Pancreas (tissue), 10 donors: Measurements from ENCODE around the gene ACKR1. TPM values are rescaled to one million over a fixed set of nuclear protein-coding genes. Genes with fewer than 3 reads are reported as not detected.

ENCODE experiments used
- ATAC-seq, 4 donors: fragments of 200-7000 bp; cut with Tn5 transposase; one replicate each; pipeline versions ENCODE4 v1.8.0 to v1.9.1; 2020; ENCODE audit warnings: mild to moderate bottlenecking in 4 of 4, moderate library complexity in 4 of 4
- DNase-seq, 6 donors: peaks; one replicate each; pipeline ENCODE4 v3.0.0-alpha.2; 2020
- FAIRE-seq: peaks from 2 replicates; lab custom pipeline; 2012; peaks lifted over from hg19 to GRCh38; lab: Jason Lieb, UNC
- H3K27ac ChIP-seq, 4 donors: fragments of 200-600 bp; sonication (generic); 1 replicate in 3 of 4; 2 replicates in 1 of 4; pipeline versions ENCODE4 v1.5.0 to v1.8.0; 2020
- H3K27me3 ChIP-seq, 4 donors: fragments of 200-600 bp; one replicate each; pipeline ENCODE4 v1.8.0; 2021
- H3K36me3 ChIP-seq, 3 donors: fragments of 200-600 bp; sonication (generic) in 1 of 3; one replicate each; pipeline versions ENCODE4 v1.5.0 to v1.8.0; 2020 to 2021
- H3K4me1 ChIP-seq, 3 donors: fragments of 200-600 bp; one replicate each; pipeline ENCODE4 v1.8.0; 2021
- H3K4me3 ChIP-seq, 4 donors: fragments of 200-600 bp; sonication (generic) in 2 of 4; one replicate each; pipeline versions ENCODE4 v1.5.0 to v1.8.0; 2020 to 2021
- H3K9me3 ChIP-seq, 4 donors: fragments of 200-600 bp; one replicate each; pipeline ENCODE4 v1.8.0; 2021
- WGBS, 2 donors: extraction: QIAGEN DNeasy Blood & Tissue Kit; methylation state at CpG; one replicate each; pipeline ENCODE4 v1.1.7; 2013; 5-methylcytosine and 5-hydroxymethylcytosine counted together
- intact Hi-C, 3 donors: fragments of 100-400 bp; cut with DNase I; formaldehyde crosslinking; loops; one replicate each; pipeline versions ENCODE4 v1.11.1 to v1.14.2; 2022
- polyA plus RNA-seq, 2 donors: library from polyadenylated mRNA; stranded (reverse); fragments of 200-250 nt; gene quantifications; one replicate each; pipeline ENCODE4 v1.2.3, GENCODE V29; 2013
- total RNA-seq, 6 donors: library from RNA; stranded (reverse); fragmentation: NEBNext Ultra II Directional in 4 of 6; extraction: Animal tissue kit (Norgen Biotek cat#: 25700) in 4 of 6; gene quantifications; one replicate each; pipeline versions ENCODE4 v1.2.1 to v1.2.4, GENCODE V29; 2021 to 2023
- TF ChIP-seq, protein P1 (sequence below), 4 donors: fragments of 200-600 bp; sonication (generic) in 3 of 4; IDR thresholded peaks; one replicate each; pipeline versions ENCODE4 v1.5.0 to v1.8.0; 2021; ENCODE audit warnings: antibody characterized with exemption in 4 of 4
- donor health status: healthy with polysubstance abuse.
- donor health status: DM: no; HTN: no; CAD: no; lungs with moderate emphysema.
- donor health status: DM: no; HTN: no; CAD: no.
- donor health status: control.
- donor health status: control.
- donor health status: Bipolar disorder and iron deficiency.
- donor health status: DM: yes; HTN: yes; CAD: no.
- donor health status: DM: no; HTN: no; CAD: no.
- donor health status: DM: no; HTN: no; CAD: no.
- donor health status: DM: yes; HTN: yes; CAD: no.

The ACKR1 gene
- total and polyA plus RNA-seq, 8 donors, result 4.1 to 27.0 (median 10.8) TPM

DNA sequence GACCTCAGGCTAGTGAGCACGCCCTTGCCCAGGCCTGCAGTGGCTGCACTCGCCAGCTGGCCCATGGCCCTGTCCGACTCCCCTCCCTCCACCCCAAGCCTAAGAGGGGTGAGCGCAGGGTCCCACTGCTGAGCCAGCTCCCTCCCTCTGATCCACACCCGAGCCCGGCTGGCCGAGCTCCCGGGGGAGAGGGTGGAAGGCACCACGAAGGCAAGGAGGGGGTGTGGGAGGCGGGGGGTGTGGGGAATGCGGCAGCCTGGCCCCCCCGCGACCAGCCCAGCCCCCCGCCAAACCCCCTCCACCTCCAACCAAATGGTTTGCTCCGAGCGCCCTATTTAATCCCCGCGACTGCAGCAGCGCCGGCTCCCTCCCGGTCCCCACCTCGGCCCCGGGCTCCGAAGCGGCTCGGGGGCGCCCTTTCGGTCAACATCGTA, 33.4 kb upstream of the ACKR1 start, which contains the start of gene CADM3:
TSS of gene CADM3 (plus strand) at position 362 of the 434 bp plus-strand sequence. CDS start 151 bp downstream, outside the sequence.
- H3K9me3 ChIP-seq, result no peaks in the 10 kb centered on the region
- TF ChIP-seq, protein P1, sequence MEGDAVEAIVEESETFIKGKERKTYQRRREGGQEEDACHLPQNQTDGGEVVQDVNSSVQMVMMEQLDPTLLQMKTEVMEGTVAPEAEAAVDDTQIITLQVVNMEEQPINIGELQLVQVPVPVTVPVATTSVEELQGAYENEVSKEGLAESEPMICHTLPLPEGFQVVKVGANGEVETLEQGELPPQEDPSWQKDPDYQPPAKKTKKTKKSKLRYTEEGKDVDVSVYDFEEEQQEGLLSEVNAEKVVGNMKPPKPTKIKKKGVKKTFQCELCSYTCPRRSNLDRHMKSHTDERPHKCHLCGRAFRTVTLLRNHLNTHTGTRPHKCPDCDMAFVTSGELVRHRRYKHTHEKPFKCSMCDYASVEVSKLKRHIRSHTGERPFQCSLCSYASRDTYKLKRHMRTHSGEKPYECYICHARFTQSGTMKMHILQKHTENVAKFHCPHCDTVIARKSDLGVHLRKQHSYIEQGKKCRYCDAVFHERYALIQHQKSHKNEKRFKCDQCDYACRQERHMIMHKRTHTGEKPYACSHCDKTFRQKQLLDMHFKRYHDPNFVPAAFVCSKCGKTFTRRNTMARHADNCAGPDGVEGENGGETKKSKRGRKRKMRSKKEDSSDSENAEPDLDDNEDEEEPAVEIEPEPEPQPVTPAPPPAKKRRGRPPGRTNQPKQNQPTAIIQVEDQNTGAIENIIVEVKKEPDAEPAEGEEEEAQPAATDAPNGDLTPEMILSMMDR (IDR thresholded peaks at IDR 0.05), result no peak
- H3K4me1 ChIP-seq, result no peaks in the 10 kb centered on the region
- ATAC-seq, result no peak
- intact Hi-C loops, result no loop called here
- no peak for FAIRE-seq
- 4% methylated on average over 10 to 29 of the region's 29 CpGs for WGBS, 2 donors
- DNase-seq, result peak in 2 of 6 donors; percentile 54 to 58
- no peaks in the 10 kb centered on the region for H3K36me3 ChIP-seq
- no peak within 1 kb of the TSS for H3K27ac ChIP-seq
- peak within 1 kb of the TSS in 1 of 4 donors; percentile 14 for H3K4me3 ChIP-seq
- H3K27me3 ChIP-seq, result peaks cover 0 to 6% (median 0%) of the 10 kb centered on the region in 4 donors

DNA sequence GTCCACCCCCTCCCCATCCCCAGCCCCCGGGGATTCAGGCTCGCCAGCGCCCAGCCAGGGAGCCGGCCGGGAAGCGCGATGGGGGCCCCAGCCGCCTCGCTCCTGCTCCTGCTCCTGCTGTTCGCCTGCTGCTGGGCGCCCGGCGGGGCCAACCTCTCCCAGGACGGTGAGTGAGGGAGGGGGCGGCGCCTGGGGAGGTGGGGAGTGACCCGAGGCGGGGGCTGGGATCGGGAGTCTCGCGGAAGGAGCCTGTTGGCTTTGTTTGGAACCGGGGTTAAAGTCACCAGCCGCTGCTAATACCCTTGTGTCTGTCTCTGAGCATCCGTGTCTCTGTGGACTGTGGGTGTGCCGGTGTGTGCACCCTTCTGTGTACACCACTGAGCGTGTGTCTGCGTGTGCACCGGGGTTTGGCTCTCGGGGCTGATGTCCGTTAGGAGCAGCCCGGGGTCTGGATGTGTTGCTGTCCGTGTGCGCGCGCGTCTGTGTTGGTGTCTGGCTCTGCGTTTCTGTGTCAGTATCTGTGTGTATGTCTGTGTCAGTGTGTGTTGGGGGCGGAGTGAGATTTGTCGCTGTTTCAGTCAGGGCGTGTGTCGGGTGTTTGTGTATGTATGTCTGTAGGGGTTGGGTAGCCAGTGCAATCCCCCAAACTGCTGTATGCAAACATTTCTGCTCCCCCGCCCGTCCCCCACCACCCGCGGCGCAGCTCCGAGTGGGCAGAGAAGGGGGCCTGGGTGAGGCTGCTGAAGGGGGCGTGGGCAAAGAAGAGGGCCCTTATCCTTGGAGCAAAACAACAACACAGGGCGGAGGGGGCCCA, 32.8 kb upstream of the ACKR1 start:
- Histone ChIP-seq H3K4me1 (no peaks in the 10 kb centered on the region), H3K4me3 (peak overlapping the region in 1 of 4 donors; percentile 14), H3K9me3 (no peaks in the 10 kb centered on the region), H3K27ac (no peak overlapping the region), H3K27me3 (peaks cover 0 to 6% (median 0%) of the 10 kb centered on the region in 4 donors), H3K36me3 (no peaks in the 10 kb centered on the region)
- TF ChIP-seq, protein P1 (IDR thresholded peaks at IDR 0.05), result no peak
- no peak for FAIRE-seq
- 1% methylated on average over 32 to 49 of the region's 49 CpGs for WGBS, 2 donors
- peak in 2 of 6 donors; percentile 60 to 72 for DNase-seq
- peak in 2 of 4 donors; percentile 14 to 35 for ATAC-seq
- intact Hi-C loops, result no loop called here

DNA sequence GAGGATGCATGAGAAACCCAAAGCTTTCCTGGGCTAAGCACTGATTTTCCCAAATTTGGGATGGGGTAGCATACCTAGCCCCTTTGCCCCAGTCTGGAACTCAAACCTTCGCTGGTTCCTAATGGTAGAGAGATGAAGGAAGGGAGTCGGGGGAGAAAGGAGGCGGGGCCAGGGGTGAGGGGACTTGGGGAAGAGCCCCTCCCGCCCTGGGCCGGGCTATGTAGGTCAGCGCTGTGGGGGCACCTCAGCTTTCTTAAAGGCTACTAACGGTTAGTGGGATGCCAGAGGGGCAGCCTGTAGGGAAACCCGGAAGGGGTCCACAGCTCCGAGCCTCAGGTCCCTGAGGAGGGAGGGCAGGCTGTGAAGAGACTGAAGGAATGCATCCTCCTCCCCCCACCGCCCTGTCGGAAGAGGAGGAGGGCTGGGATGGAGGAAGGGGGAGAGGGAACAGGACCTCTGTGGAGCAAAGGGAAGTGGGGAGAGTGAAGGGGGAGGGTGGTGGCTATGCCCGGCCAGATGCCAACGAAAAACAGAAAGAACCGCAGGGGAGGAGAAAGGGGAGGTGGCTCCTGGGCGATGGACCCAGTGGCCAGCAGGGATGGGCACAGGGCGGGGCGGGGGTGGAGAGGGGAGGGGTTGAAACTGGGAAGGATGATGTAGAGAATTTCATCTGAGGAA, 31.9 kb upstream of the ACKR1 start:
- TF ChIP-seq, protein P1 (IDR thresholded peaks at IDR 0.05), result no peak
- ATAC-seq (peak in 1 of 4 donors; percentile 26), FAIRE-seq (no peak), DNase-seq (peak in 1 of 6 donors; percentile 38)
- Histone ChIP-seq H3K4me3 (no peak overlapping the region), H3K9me3 (no peaks in the 10 kb centered on the region), H3K36me3 (no peaks in the 10 kb centered on the region), H3K27ac (no peak overlapping the region), H3K27me3 (peaks cover 0 to 6% (median 0%) of the 10 kb centered on the region in 4 donors), H3K4me1 (no peaks in the 10 kb centered on the region)
- intact Hi-C loops, result no loop called here
- WGBS, 2 donors, result 3 to 5% methylated on average over 16 to 17 of the region's 17 CpGs

DNA sequence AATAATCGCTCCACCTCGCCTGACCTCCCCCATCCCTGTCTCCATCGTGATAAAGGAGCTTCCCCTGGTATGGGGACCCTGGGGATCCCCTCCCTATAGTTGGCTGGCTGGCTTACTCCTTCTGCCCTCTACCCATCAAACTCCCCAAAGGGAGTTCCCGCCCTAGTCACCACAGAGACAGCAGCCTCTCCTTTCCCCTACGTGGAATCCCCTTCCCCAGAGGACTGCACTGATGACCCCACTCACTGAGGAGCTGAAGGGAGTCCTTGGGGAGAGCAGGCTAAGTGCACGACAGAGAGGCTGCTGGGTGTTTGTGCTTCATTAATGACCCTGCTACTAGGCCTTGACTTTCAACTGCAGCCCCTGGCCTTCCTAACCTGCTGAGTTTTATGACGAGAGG, 31.4 kb upstream of the ACKR1 start:
- intact Hi-C loops, result no loop called here
- no peaks in the 10 kb centered on the region for H3K36me3 ChIP-seq
- no peak overlapping the region for H3K27ac ChIP-seq
- WGBS, 2 donors, result 28% methylated on average over 7 of the region's 7 CpGs
- TF ChIP-seq, protein P1 (IDR thresholded peaks at IDR 0.05), result no peak
- H3K9me3 ChIP-seq, result no peaks in the 10 kb centered on the region
- H3K4me3 ChIP-seq, result no peak overlapping the region
- no peak for ATAC-seq
- no peak for DNase-seq
- H3K27me3 ChIP-seq, result peaks cover 0 to 6% (median 0%) of the 10 kb centered on the region in 4 donors
- FAIRE-seq, result no peak
- no peaks in the 10 kb centered on the region for H3K4me1 ChIP-seq
